GM11168 (cell line): ENCODE measurements around the gene CLRN3.

Experiments
- in situ Hi-C: fragments of 300-500 bp; cut with MboI; formaldehyde crosslinking; loops from one replicate; pipeline ENCODE4 v1.12.0; 2022; ENCODE audit warnings: low sequenced_read_pairs; ENCODE audit not compliant: unreplicated experiment

CLRN3 gene

DNA sequence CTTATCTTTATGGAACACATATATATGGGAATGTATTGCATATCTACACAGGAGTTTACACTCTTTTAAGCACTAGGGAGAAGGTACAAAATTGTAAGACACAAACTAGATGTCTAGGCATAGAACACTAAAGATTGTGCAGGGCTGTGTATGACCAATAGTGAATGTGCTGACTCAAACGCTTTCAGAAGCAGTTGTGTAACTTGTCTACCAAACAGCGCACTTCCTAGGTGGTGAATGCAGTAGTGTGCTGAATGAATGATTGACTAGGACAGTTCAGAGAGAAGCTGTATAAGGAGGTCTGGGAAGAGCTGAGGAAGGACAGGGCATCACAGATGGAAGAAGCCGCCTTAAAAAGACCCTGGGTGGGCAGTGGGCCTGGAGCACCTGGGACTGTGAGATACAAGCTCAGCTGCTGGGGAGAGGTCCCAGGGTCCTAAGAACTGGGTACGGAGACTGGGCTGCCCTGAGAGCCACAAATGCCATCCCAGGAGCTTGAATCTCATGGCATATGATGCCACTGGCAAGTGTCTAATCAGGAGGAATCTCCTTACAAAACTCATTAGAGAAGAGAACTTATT, 14.2 kb downstream of the CLRN3 start:
- in situ Hi-C loops: no loop called here

DNA sequence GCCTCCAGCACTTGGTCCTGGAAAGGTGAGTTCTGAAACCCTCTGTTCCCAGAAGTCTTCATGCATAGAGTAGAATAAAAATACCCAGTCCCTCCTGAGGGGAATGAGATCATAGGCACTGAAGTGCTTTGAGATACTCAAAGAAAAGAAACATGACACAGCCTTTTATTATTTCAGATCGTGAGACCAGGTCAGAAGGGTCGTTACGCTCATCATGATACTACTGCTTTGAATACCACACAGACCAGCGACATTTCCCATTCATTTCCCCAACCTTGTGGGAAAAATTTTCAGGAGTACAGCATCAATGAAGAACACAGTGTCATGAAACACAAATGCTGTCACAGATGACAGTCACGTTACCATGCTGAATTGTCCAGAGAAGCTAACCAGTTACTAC, 15.0 kb downstream of the CLRN3 start:
- in situ Hi-C loops: no loop called here

DNA sequence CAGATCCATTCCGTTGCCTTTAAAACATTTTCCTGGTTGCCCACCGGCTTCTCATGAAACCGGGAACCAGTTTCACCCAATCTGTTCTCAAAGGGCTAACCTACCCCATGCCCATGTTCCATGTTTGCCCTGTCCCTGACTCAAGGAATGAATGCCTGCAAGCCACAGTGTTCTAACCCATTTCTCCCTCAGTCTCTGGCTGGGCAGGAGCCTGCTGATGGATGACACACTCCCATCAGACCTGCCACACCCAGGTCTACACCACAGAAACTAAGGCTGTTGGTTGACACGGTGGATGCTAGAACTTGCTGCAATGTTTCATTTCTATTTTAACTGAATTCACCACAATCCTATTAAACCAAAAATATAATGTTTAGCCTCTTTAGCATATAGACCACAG, 15.6 kb downstream of the CLRN3 start:
- in situ Hi-C loops: no loop called here

DNA sequence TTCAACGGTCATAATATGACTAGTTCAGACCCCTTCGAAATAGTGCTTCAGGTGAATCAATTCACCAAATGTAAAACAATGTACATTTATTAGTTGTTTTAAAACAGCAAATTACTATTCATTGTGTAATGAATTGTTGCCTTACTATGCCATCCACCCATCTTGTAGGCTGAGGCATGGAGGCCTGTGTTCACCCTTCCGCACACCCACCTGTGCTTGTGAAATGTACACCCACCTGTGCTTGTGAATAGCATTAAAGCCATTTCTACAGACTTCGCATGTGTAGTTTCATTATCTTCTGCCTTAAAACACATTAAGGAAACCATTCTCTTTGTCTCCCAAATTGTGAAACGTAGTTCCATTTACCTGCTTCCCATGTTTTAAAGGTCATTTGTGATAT, 16.8 kb downstream of the CLRN3 start:
- in situ Hi-C loops: no loop called here

GRCh38 chr10:127875449-127875765, 17.3 kb downstream of the CLRN3 start:
- in situ Hi-C loops: no loop called here

DNA sequence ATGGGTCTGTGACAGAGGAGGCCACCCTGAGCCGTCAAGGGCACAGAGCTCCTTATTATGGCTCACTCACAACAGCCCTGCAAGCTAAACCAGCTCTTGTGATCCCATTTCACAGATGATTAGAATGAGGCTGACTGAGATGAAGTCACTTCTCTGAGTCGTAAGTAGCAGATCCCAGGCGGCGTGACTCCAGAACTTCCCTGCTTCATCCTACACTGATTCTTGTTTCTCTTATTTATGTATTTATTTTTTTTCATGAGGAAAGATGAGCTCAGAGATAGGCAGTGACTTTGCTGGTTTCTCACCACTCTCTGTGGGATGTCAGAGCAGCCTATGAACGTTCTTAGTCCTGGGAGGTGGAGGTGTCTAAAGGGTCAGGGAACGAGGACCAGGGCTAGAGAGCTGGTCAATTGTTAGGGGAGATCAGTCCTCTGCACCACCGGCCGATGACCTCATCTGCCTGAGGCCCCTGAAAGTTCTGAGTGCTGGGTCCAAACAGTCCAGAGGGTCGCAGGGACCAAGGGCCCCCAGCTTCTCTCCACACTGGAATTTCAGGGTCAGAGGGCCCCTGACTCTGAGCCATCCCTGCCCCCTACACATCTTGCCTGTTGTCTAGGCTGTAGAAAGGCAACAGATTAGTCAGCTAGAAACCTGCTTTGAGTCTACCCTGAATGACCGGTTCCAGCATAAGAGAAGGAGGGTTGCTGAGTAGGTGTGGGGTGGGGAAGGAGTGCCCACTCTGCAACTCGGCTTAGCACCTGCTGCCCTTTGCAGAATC, 17.9 kb downstream of the CLRN3 start:
- in situ Hi-C loops: no loop called here

- in situ Hi-C loops: no loop called here
These were observed 18.8 kb downstream of the CLRN3 start for GRCh38 chr10:127873901-127874470.

DNA sequence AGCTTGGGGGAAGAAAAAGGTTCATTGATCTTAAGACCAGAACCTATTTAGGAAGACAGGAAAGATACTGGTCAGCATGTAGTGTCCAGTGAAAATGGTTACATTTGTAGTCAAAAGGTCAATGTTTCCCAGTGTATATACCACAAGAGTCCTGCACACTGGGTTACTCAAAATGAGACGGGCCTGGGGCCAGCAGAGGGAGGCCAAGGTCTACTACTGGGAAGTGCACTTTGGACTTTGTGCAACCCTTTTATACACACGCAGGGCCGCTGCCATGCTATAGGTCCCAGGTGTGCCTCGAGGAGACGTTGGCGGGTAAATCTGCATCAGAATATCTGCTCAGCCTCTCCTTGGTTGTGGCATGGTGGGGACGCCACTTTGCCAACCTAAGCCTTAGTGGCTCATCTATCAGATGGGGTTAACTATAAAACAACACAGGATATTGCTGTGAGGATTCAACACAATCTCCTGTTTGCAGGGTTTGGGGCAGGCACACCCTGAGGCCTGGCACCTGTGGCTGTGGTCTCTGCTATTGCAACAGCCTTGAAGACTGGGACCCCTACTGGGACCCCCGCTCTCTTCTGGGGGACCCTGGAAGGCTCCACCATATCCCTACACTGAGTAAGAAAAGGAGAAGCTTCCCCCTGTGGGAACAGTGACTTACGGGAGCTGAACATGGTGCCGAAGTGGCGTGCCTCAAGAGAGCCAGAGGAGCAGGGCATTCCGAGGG, 19.7 kb downstream of the CLRN3 start:
- in situ Hi-C loops: no loop called here

- in situ Hi-C loops: no loop called here
These were observed 20.6 kb downstream of the CLRN3 start for GRCh38 chr10:127872011-127872761.

- in situ Hi-C loops: no loop called here
These were observed 21.1 kb downstream of the CLRN3 start for GRCh38 chr10:127871631-127872010.

DNA sequence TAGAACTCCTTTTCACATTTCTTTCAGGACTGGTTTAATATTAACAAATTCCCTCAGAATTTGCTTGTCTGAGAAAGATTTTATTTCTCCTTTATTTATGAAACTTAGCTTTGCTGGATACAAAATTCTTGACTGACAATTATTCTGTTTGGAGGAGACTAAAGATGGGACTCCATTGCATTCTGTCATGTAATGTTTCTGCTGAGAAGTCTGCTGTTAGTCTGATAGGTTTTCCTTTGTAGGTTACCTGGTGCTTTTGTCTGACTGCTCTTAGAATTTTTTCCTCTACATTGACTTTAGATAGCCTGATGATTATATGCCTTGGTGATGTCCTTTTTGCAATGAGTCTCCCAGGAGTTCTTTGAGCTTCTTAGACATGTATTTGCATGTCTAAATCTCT, 23.4 kb downstream of the CLRN3 start:
- in situ Hi-C loops: no loop called here

DNA sequence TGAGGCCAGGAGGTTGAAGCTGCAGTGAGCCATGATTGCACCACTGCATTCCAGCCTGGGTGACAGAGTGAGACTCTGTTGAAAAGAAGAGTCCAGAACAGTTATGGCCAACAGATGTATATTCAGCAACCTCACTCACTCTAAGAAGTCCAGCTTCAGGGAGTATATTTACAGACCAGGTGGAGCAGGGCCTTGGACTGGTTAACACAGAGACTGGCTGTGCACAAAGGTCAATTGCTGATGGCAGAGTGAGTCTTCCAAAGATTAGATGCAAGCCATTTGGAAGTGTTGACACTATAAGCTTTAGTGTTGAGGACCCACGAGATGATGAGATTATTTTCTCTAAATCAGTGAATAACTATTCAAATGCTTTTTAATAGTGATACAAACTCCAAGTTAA, 24.9 kb downstream of the CLRN3 start:
- in situ Hi-C loops: no loop called here

DNA sequence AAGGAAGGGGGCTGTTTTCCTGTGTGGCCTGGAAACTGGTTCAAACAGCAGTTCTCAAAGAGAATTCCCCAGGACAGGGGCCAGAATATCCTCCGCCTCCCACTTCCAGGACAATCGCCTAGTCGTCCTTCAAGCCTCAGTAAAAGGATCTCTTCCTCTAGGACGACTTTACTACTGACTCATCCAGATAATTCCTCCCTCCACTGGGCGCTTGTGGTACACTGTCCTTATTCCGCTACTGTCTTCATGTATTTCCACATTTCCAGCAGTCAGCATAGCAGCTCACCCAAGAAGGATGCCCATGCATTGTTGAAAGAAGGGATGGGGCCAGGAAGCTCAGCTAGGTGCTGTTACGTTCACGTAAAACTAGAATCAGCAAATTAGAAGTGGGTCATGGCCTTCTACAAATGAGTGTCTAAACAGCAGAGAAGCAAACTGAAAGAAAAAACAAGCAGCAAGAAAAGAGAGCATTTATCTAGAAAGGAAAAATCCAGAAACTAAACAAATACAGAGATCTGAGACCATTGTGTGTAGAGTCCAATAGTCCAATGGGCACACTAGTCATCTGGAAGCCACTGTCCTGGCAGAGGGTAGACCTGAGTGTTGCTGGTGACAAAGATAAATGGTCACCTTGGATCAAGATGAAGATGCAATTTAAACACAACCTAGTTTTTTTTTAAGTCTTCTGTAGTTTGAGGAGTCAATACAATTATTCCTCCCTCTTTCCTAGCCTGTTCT, 26.3 kb downstream of the CLRN3 start:
- in situ Hi-C loops: no loop called here

GRCh38 chr10:127863231-127863825, 29.4 kb downstream of the CLRN3 start:
- in situ Hi-C loops: no loop called here

DNA sequence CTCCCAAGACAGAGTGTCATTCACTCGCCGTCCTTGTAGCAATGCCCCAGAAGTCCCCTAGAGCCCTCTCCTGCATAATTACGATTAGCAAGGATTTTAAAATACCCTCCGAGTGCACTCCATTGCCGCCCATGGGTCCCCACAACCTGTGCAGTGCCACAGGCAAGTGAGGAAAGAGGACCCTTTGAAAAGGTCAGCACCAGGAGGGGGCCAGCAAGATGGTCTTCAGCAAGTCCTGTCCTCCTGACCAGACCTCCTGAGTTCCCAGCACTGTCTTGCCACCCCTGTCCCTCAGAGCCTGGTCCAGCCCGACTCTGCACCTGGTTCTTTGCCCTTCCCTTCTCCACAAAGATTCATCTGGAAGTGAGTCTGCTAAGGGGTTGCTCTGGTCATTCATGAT, 32.1 kb downstream of the CLRN3 start:
- in situ Hi-C loops: no loop called here

DNA sequence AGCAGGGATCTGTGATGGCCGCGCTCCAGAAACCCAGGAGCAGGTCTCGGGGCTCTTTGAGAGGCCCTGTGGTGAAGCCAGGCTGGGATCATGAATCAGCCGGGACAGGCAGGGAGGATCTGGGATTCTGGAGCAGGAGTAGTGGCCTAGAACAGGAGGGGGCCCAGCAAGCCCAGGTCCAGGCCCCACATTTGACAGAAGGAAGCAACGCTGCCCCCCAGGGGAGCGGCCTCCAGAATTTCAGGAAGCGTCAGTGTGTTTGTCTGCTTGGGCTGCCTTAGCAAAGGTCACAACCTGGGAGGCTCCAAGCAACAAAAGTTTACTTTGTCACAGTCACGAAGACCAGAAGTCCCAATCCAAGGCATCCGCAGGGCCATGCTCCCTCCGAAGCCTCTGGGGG, 36.8 kb downstream of the CLRN3 start:
- in situ Hi-C loops: no loop called here

DNA sequence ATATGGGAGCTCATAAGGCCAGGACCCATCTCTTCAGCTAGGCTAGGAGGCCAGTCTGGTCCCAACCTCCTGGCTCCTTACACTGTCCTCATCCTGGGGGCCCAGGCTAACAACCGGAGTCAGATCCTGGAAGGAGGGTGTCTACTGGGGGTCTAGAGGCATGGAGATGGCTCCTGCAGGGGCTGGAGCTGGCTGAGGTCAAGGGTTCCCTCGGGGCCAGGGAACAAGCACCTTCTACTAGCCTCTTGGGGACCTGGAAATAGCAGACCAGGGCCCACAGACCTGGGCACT, 37.2 kb downstream of the CLRN3 start:
- in situ Hi-C loops: no loop called here

GRCh38 chr10:127854769-127855590, 37.8 kb downstream of the CLRN3 start:
- in situ Hi-C loops: no loop called here
